GM12878 (cell line): ENCODE results near the gene OR51G2.

Experiments used
- ASH2L ChIP-seq: fragments of 300-600, 200-600 bp; sonication (generic); IDR thresholded peaks from 2 replicates; pipeline ENCODE4 v1.6.1; 2017; ENCODE audit warnings: low read depth, mild to moderate bottlenecking, borderline replicate concordance
- BRCA1 ChIP-seq: IDR thresholded peaks from 2 replicates; pipeline ENCODE4 v1.6.1; 2011; ENCODE audit warnings: low read depth, low read length, improper control_type of control experiment
- GABPA ChIP-seq: IDR thresholded peaks from 2 replicates; pipeline ENCODE4 v1.6.1; 2014; ENCODE audit warnings: antibody characterized with exemption, low read depth, mild to moderate bottlenecking, inconsistent platforms
- POU2F2 ChIP-seq: IDR thresholded peaks from 3 replicates; pipeline ENCODE4 v1.6.1; 2011; ENCODE audit warnings: low read depth, mild to moderate bottlenecking, low read length, borderline replicate concordance
- RFX5 ChIP-seq: IDR thresholded peaks from 2 replicates; pipeline ENCODE4 v1.6.1; 2011; ENCODE audit warnings: low read depth, low read length, improper control_type of control experiment
- TF ChIP-seq, protein P1 (sequence below), 3 experiments: IDR thresholded peaks in 2 of 3; conservative IDR thresholded peaks in 1 of 3; 2 replicates each; pipeline ENCODE4 v1.5.1; 2011; ENCODE audit warnings: low read depth in 3 of 3, low read length in 3 of 3, mild to moderate bottlenecking in 3 of 3, control low read depth in 2 of 3, moderate library complexity in 2 of 3, inconsistent platforms in 1 of 3, mixed read lengths in 1 of 3; ENCODE audit not compliant: control insufficient read depth in 2 of 3, insufficient read depth in 1 of 3; ENCODE audit errors: extremely low read depth in 1 of 3

DNA sequence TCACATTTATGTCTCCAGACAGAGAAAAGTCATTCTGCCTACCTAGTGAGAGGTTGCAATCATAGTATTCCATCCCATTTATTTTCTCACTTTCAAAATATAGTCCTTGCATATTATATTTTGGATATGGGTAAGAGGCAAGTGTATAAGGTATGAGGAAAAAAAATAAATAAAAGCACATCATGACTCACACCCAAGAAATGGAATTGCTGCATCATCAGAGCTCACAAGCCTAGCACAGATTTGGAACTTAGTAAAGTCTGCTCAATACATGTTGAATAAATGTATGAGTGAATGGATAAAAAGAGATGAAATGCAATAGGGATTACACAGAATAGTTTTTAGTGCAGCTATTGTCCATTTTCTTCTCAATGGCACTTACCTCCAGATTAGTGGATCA, 7.5 kb upstream of the OR51G2 start:
- TF ChIP-seq, protein P1, sequence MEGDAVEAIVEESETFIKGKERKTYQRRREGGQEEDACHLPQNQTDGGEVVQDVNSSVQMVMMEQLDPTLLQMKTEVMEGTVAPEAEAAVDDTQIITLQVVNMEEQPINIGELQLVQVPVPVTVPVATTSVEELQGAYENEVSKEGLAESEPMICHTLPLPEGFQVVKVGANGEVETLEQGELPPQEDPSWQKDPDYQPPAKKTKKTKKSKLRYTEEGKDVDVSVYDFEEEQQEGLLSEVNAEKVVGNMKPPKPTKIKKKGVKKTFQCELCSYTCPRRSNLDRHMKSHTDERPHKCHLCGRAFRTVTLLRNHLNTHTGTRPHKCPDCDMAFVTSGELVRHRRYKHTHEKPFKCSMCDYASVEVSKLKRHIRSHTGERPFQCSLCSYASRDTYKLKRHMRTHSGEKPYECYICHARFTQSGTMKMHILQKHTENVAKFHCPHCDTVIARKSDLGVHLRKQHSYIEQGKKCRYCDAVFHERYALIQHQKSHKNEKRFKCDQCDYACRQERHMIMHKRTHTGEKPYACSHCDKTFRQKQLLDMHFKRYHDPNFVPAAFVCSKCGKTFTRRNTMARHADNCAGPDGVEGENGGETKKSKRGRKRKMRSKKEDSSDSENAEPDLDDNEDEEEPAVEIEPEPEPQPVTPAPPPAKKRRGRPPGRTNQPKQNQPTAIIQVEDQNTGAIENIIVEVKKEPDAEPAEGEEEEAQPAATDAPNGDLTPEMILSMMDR (IDR thresholded peaks at IDR 0.05 in 2 of 3, conservative IDR thresholded peaks at IDR 0.05 in 1 of 3; ENCODE audit: control insufficient read depth in 2 of 3, extremely low read depth in 1 of 3, insufficient read depth in 1 of 3, low read depth in 3 of 3, low read length in 3 of 3): no peak
- TF ChIP-seq ASH2L: no peak
- no peak for TF ChIP-seq RFX5
- no peak for TF ChIP-seq GABPA
- no peak for TF ChIP-seq BRCA1
- TF ChIP-seq POU2F2: no peak
